ENCODE data around the gene SOCS3. TPM values are rescaled to one million over a fixed set of nuclear protein-coding genes. Genes with fewer than 3 reads are reported as not detected.

SOCS3 gene
- total RNA-seq, 4 donors from 2014 or later, result 20.9 to 101 (median 39.5) TPM

DNA sequence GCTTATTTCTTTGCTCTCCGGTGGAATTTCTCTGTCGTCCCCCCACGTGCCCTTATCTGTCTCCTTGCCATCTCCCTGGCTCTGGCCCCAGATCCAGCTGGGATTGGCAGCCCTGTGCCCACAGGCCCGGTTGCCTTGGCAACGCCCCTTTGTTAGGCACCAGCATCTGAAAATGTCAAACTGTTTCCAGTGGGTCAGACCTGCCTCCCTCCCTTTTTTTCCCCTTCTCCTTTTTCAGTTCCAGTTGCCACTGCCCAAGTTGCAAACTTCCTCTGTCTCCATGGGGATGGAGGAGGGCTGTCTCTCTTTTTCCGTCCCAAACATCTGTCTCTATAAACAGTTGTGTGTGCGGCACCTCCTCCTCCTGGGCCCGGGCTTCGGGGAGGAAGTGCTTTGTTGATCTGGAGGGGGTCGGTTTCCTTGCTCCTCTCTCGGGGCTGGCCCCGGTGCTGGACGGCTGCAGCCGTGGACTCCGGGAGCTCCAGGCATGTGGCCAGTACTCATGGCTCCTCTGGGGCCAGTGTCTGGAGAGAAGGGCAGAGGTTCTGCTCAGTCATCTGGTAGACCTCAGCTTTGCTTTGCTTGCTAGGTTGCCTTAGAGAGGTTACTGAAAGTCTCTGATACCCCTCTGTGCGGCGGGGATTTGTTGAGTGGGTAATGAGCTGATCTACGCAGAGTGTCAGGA, 35.3 kb downstream of the SOCS3 start:
- TF ChIP-seq CTCF (IDR thresholded peaks at IDR 0.05) (no peak), POLR2A (IDR thresholded peaks at IDR 0.05) (peak in 1 of 2 donors; percentile 42)
- Histone ChIP-seq H3K36me3 (no peaks in the 10 kb centered on the region), H3K4me1 (peaks cover 0 to 19% of the 10 kb centered on the region in 2 donors), H3K27me3 (no peaks in the 10 kb centered on the region), H3K4me3 (no peak overlapping the region), H3K27ac (peak overlapping the region; percentile 80 to 86), H3K9me3 (no peaks in the 10 kb centered on the region)
- peak; percentile 85 to 87 for DNase-seq
- intact Hi-C loops (cut with DNase I; ENCODE audit: low total_unique reads), result no loop called here

GRCh38 chr17:78323826-78324390, 36.0 kb downstream of the SOCS3 start:
- DNase-seq, result no peak
- H3K27me3 ChIP-seq, result no peaks in the 10 kb centered on the region
- no peaks in the 10 kb centered on the region for H3K36me3 ChIP-seq
- TF ChIP-seq CTCF (IDR thresholded peaks at IDR 0.05), result no peak
- no peak for TF ChIP-seq POLR2A (IDR thresholded peaks at IDR 0.05)
- no peak overlapping the region for H3K4me3 ChIP-seq
- no peaks in the 10 kb centered on the region for H3K9me3 ChIP-seq
- peak overlapping the region; percentile 80 to 86 for H3K27ac ChIP-seq
- peaks cover 0 to 19% of the 10 kb centered on the region in 2 donors for H3K4me1 ChIP-seq
- intact Hi-C loops (cut with DNase I; ENCODE audit: low total_unique reads), result no loop called here

DNA sequence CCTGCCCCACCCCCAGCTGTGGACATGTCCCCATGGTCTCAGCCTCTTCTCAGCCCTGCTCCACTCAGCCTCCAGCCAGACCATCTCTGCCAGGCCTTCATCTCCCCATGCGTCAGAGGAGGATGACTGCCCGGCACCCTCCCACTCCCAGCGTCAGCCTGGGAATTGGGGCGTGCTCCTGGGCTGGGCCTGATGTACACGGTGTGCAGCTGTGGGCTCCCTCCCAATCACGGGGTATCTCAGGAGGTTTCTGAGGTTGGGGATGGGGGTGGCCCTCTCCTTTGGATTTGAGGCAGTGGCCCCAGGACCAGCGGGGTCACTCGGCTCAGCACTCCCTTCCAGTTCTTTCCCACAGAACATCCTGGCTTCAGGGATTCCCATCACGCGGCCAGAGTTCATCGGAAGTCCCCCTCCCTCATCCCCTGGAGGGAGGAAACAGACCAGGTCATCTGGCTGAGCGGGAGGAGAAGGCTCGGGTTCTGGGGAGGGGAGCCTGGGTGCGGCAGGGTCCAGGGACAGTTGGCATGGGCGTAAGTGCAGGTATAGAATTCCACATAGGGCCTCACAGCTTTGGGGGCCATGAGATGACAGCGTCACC, 36.9 kb downstream of the SOCS3 start:
- H3K9me3 ChIP-seq, result no peaks in the 10 kb centered on the region
- peak overlapping the region; percentile 80 to 86 for H3K27ac ChIP-seq
- H3K4me3 ChIP-seq, result no peak overlapping the region
- H3K27me3 ChIP-seq, result no peaks in the 10 kb centered on the region
- peak; percentile 64 to 78 for DNase-seq
- H3K36me3 ChIP-seq, result no peaks in the 10 kb centered on the region
- intact Hi-C loops (cut with DNase I; ENCODE audit: low total_unique reads), result no loop called here
- peaks cover 0 to 19% of the 10 kb centered on the region in 2 donors for H3K4me1 ChIP-seq
- TF ChIP-seq CTCF (IDR thresholded peaks at IDR 0.05) (no peak), POLR2A (IDR thresholded peaks at IDR 0.05) (no peak)

GRCh38 chr17:78322327-78322857, 37.5 kb downstream of the SOCS3 start:
- Histone ChIP-seq H3K27ac (peak overlapping the region; percentile 80 to 86), H3K36me3 (no peaks in the 10 kb centered on the region)

More at GRCh38 chr17:78322327-78322857, 37.5 kb downstream of the SOCS3 start:
- Histone ChIP-seq H3K4me1 (peaks cover 0 to 19% of the 10 kb centered on the region in 2 donors), H3K27me3 (no peaks in the 10 kb centered on the region), H3K4me3 (no peak overlapping the region), H3K9me3 (no peaks in the 10 kb centered on the region)
- TF ChIP-seq CTCF (IDR thresholded peaks at IDR 0.05) (no peak), POLR2A (IDR thresholded peaks at IDR 0.05) (no peak)
- no peak for DNase-seq
- intact Hi-C loops (cut with DNase I; ENCODE audit: low total_unique reads), result no loop called here
